ENCODE measurements around the gene PTPRK.
"Not testable (repeated sequence)": the region's sequence is repeated elsewhere in the genome, so short reads cannot be mapped to it uniquely, and the experiment has no call there.

The PTPRK gene

GRCh38 chr6:128434752-128435151 is 85.6 kb downstream of the PTPRK start:
- DNase-seq: not testable (repeated sequence)

GRCh38 chr6:128432394-128432793 is 88.0 kb downstream of the PTPRK start:
- DNase-seq: no peak

GRCh38 chr6:128427139-128427538 is 93.3 kb downstream of the PTPRK start:
- no peak for DNase-seq

GRCh38 chr6:128425856-128426255 is 94.5 kb downstream of the PTPRK start:
- DNase-seq: no peak

GRCh38 chr6:128422871-128423270 is 97.5 kb downstream of the PTPRK start:
- no peak for DNase-seq

GRCh38 chr6:128422200-128422599 is 98.2 kb downstream of the PTPRK start:
- no peak for DNase-seq

- DNase-seq: no peak
These were observed 98.6 kb downstream of the PTPRK start for GRCh38 chr6:128421788-128422187.

GRCh38 chr6:128417698-128418097 is 102.7 kb downstream of the PTPRK start:
- DNase-seq: no peak

- no peak for DNase-seq
These were observed 105.0 kb downstream of the PTPRK start for GRCh38 chr6:128415387-128415786.

- DNase-seq: no peak
These were observed 105.5 kb downstream of the PTPRK start for GRCh38 chr6:128414943-128415342.

GRCh38 chr6:128413291-128413690 is 107.1 kb downstream of the PTPRK start:
- no peak for DNase-seq

GRCh38 chr6:128412680-128413079 is 107.7 kb downstream of the PTPRK start:
- DNase-seq: no peak

- DNase-seq: no peak
These were observed 109.8 kb downstream of the PTPRK start for GRCh38 chr6:128410584-128410983.

- DNase-seq: no peak
These were observed 111.4 kb downstream of the PTPRK start for GRCh38 chr6:128409003-128409402.

- no peak for DNase-seq
These were observed 113.9 kb downstream of the PTPRK start for GRCh38 chr6:128406453-128406852.

GRCh38 chr6:128403618-128404444 is 116.6 kb downstream of the PTPRK start:
- no peak for DNase-seq

- DNase-seq: no peak
These were observed 119.5 kb downstream of the PTPRK start for GRCh38 chr6:128400875-128401274.

GRCh38 chr6:128397996-128398395 is 122.4 kb downstream of the PTPRK start:
- DNase-seq: no peak

- DNase-seq: no peak
These were observed 124.8 kb downstream of the PTPRK start for GRCh38 chr6:128395596-128395995.

- DNase-seq: no peak
These were observed 125.2 kb downstream of the PTPRK start for GRCh38 chr6:128395188-128395587.

- DNase-seq: no peak
These were observed 126.2 kb downstream of the PTPRK start for GRCh38 chr6:128394167-128394566.

- DNase-seq: no peak
These were observed 130.4 kb downstream of the PTPRK start for GRCh38 chr6:128389820-128390534.

- no peak for DNase-seq
These were observed 132.0 kb downstream of the PTPRK start for GRCh38 chr6:128388380-128388779.

- no peak for DNase-seq
These were observed 139.5 kb downstream of the PTPRK start for GRCh38 chr6:128380891-128381290.
